ENCODE results near the gene FOXD2.

The FOXD2 gene

DNA sequence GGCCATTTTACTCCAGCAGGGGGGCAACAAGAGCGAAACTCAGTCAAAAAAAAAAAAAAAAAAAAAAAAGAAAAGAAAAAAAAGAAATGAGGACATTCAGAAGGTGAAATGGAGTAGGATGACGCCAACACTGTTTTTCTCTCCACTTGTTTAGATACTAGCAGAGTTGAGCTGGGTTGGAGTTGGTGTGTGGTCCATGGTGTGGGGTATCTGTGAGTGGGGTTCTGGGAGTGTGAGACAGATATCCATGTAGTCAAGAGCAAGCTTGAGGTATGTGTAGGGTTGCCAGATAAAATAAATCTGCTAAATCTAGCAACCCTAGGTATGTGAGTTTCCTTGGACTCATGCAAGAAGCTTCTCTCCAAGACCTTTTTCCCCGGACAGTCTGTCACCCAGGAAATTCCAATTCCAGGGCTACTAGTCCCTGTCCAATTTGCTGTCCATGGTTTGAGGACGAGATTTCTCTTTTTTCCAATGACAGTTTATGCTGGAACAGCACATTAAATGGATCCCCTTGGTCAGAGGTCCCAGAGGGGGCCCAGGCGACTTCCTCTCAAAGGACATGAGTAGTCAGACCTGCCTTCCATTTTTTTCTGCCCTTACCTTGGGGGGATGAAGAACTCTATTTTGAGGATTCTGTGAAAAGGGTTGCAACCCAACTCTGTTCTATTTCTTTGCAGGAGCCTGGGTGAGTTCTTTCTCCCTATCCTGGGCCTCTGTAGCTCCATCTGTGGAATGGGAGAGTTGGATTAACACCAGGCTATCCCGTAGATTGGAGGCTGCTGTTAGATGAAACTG lies 2.1 kb upstream of the FOXD2 start:
- H3K4me3 ChIP-seq (ENCODE audit: low read depth, low read length), result peak overlapping the region; percentile 78
- TF ChIP-seq MAX (IDR thresholded peaks at IDR 0.05; ENCODE audit: low read depth, low read length) (no peak), POLR2A (IDR thresholded peaks at IDR 0.05; ENCODE audit: extremely low read depth, insufficient read length) (no peak), MYC (IDR thresholded peaks at IDR 0.05; ENCODE audit: low read depth, low read length) (no peak), CTCF (IDR thresholded peaks at IDR 0.05; ENCODE audit: low read depth, low read length) (no peak)
- no peak for DNase-seq (ENCODE audit: low read depth)

DNA sequence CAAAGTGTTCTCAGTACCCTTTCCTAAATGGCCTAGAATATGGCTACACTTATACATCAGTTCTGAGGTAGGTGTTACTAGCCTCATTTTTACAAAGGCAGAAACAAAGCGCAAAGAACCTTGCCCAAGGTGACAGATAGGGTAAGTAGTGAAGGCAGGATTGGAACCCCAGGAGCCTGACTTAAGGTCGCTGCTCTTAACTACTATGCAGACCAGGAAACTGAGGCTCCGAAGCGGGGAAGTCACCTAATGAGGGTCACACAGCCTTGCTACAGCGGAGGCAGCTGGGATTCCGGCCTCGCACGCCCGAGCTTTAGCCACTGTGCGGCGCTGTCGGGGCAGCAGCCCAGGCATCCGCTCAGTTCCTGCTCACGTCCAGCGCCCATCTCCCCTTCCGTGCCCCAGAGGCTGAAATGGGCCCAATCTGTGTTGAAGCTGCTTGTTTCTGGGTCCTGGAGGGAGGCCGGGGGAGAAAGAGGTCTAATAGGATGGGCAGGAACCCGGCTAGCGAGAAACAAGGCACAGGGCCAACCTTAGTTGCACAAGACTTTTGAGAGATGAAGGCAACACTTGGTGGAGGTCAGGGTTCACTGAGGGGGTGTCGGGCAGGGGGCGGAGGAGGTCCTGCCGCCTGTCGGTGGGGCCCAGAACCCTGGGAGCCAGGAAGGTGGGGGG lies 1.4 kb upstream of the FOXD2 start:
- peak overlapping the region; percentile 78 for H3K4me3 ChIP-seq (ENCODE audit: low read depth, low read length)
- peak; percentile 28 for TF ChIP-seq POLR2A (IDR thresholded peaks at IDR 0.05; ENCODE audit: extremely low read depth, insufficient read length)
- peak; percentile 96 for TF ChIP-seq CTCF (IDR thresholded peaks at IDR 0.05; ENCODE audit: low read depth, low read length)
- TF ChIP-seq MYC (IDR thresholded peaks at IDR 0.05; ENCODE audit: low read depth, low read length), result no peak; the same call in 1 of the 2 replicates
- TF ChIP-seq MAX (IDR thresholded peaks at IDR 0.05; ENCODE audit: low read depth, low read length), result no peak
- DNase-seq (ENCODE audit: low read depth), result peak; percentile 85

DNA sequence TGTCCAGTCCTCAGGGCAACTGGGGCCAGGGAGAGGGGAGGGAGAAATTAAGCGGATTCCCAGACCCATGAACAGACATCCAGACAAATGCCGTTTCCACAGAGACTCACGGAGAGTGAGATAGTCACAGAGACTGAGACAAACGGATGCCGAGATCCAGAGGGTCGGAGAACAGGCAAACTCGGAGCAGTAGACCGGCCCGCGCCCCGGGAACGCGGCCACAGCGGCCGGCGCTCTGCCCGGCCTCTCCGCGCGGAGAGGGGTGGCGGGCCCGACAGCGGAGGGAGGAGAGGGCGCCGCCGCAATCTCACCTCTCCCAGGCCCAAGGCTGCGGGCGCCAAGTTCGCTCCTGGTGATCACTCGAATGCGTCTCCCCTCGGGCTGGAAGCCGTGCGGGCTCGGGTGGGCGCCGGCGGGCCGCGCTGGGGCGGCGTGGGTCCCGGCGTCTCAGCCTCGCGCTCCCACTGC lies 831 bp upstream of the FOXD2 start:
- no peak for DNase-seq (ENCODE audit: low read depth)
- TF ChIP-seq CTCF (IDR thresholded peaks at IDR 0.05; ENCODE audit: low read depth, low read length), result no peak
- TF ChIP-seq MYC (IDR thresholded peaks at IDR 0.05; ENCODE audit: low read depth, low read length), result no peak
- TF ChIP-seq MAX (IDR thresholded peaks at IDR 0.05; ENCODE audit: low read depth, low read length), result no peak
- no peak for TF ChIP-seq POLR2A (IDR thresholded peaks at IDR 0.05; ENCODE audit: extremely low read depth, insufficient read length)

DNA sequence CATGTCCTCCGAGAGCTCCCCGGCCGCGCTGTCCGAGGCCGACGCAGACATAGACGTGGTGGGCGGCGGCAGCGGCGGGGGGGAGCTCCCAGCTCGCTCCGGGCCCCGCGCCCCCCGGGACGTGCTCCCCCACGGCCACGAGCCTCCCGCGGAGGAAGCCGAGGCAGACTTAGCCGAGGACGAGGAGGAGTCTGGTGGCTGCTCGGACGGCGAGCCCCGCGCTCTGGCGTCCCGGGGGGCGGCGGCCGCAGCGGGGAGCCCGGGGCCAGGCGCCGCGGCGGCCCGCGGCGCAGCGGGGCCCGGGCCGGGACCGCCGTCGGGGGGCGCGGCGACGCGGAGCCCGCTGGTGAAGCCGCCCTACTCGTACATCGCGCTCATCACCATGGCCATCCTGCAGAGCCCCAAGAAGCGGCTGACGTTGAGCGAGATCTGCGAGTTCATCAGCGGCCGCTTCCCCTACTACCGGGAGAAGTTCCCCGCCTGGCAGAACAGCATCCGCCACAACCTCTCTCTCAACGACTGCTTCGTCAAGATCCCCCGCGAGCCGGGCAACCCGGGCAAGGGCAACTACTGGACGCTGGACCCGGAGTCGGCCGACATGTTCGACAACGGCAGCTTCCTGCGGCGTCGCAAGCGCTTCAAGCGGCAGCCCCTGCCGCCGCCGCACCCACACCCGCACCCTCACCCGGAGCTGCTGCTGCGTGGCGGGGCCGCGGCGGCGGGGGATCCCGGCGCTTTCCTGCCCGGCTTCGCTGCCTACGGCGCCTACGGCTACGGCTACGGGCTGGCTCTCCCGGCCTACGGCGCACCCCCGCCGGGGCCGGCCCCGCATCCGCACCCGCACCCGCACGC lies 547 bp downstream of the FOXD2 start:
- TF ChIP-seq CTCF (IDR thresholded peaks at IDR 0.05; ENCODE audit: low read depth, low read length) (no peak), MAX (IDR thresholded peaks at IDR 0.05; ENCODE audit: low read depth, low read length) (no peak), POLR2A (IDR thresholded peaks at IDR 0.05; ENCODE audit: extremely low read depth, insufficient read length) (no peak), MYC (IDR thresholded peaks at IDR 0.05; ENCODE audit: low read depth, low read length) (no peak)
- H3K4me3 ChIP-seq (ENCODE audit: low read depth, low read length), result no peak overlapping the region

More for the DNA sequence above, 831 bp upstream of the FOXD2 start:
- H3K4me3 ChIP-seq (ENCODE audit: low read depth, low read length), result peak overlapping the region; percentile 78

GRCh38 chr1:47439017-47439818 lies 1.4 kb downstream of the FOXD2 start:
- H3K4me3 ChIP-seq (ENCODE audit: low read depth, low read length), result no peak overlapping the region
- no peak for DNase-seq (ENCODE audit: low read depth)

More for the DNA sequence above, 547 bp downstream of the FOXD2 start:
- DNase-seq (ENCODE audit: low read depth), result peak; percentile 29

More at GRCh38 chr1:47439017-47439818, 1.4 kb downstream of the FOXD2 start:
- no peak for TF ChIP-seq POLR2A (IDR thresholded peaks at IDR 0.05; ENCODE audit: extremely low read depth, insufficient read length)
- no peak for TF ChIP-seq CTCF (IDR thresholded peaks at IDR 0.05; ENCODE audit: low read depth, low read length)
- TF ChIP-seq MAX (IDR thresholded peaks at IDR 0.05; ENCODE audit: low read depth, low read length), result no peak
- TF ChIP-seq MYC (IDR thresholded peaks at IDR 0.05; ENCODE audit: low read depth, low read length), result no peak

All from NB4 (cell line).